Stomach (tissue), 9 donors: Measurements from ENCODE around the gene FCHSD2. TPM values are rescaled to one million over a fixed set of nuclear protein-coding genes. Genes with fewer than 3 reads are reported as not detected.

ENCODE experiments used
- DNase-seq, 2 donors: peaks; one replicate each; pipeline versions ENCODE4 v3.0.0 to v3.0.0-alpha.2; 2013 to 2019
- H3K27ac ChIP-seq, 5 donors: fragments of 200-600 bp in 4 of 5; sonication (generic) in 4 of 5; one replicate each; pipeline ENCODE4 v1.5.1; 2013 to 2019; ENCODE audit warnings: mild to moderate bottlenecking in 1 of 5, moderate library complexity in 1 of 5
- H3K27me3 ChIP-seq, 3 donors: fragments of 200-600 bp; sonication (generic); one replicate each; pipeline ENCODE4 v1.5.1; 2017 to 2019; ENCODE audit warnings: mixed run types in 1 of 3
- H3K36me3 ChIP-seq, 4 donors: fragments of 200-600 bp; sonication (generic); 1 replicate in 3 of 4; 2 replicates in 1 of 4; pipeline ENCODE4 v1.5.1; 2016 to 2019
- H3K4me1 ChIP-seq, 4 donors: fragments of 200-600 bp; sonication (generic); one replicate each; pipeline ENCODE4 v1.5.1; 2016 to 2019
- H3K4me3 ChIP-seq, 4 donors: fragments of 200-600 bp; sonication (generic) in 3 of 4; one replicate each; pipeline ENCODE4 v1.5.1; 2016 to 2019; ENCODE audit warnings: mild to moderate bottlenecking in 1 of 4
- H3K9me3 ChIP-seq, 4 donors: fragments of 200-600 bp; sonication (generic); one replicate each; pipeline ENCODE4 v1.5.1; 2016 to 2019
- EP300 ChIP-seq: sonication (generic); formaldehyde crosslinking; IDR thresholded peaks from one replicate; pipeline ENCODE4 v1.6.1; 2017; ENCODE audit warnings: antibody characterized with exemption
- POLR2A ChIP-seq, 4 donors: fragments of 450-650 bp; IDR thresholded peaks; one replicate each; pipeline ENCODE4 v1.6.1; 2016; ENCODE audit warnings: antibody characterized with exemption in 4 of 4, control low read depth in 2 of 4, mild to moderate bottlenecking in 1 of 4, moderate library complexity in 1 of 4
- POLR2AphosphoS5 ChIP-seq, 3 donors: sonication (generic); formaldehyde crosslinking; IDR thresholded peaks; one replicate each; pipeline ENCODE4 v1.6.1; 2016; ENCODE audit warnings: antibody characterized with exemption in 3 of 3
- WGBS, 5 donors: extraction: QIAGEN DNeasy Blood & Tissue Kit in 3 of 5; methylation state at CpG; one replicate each; pipeline versions ENCODE4 v1.1.5 to v1.1.7; 2013 to 2018; 5-methylcytosine and 5-hydroxymethylcytosine counted together
- intact Hi-C: fragments of 100-400 bp; cut with DNase I; formaldehyde crosslinking; loops from one replicate; pipeline ENCODE4 v1.15.1; 2023; ENCODE audit warnings: low total_unique reads
- polyA plus RNA-seq, 3 donors: library from polyadenylated mRNA; stranded (reverse); fragments of 200-250 nt; gene quantifications; one replicate each; pipeline ENCODE4 v1.2.3, GENCODE V29; 2013
- total RNA-seq, 5 donors: library from RNA; depleted of rRNA; stranded (reverse); fragments of >200 nt; gene quantifications; one replicate each; pipeline versions ENCODE4 v1.1.0 to v1.2.3, GENCODE V29; 2014 to 2016
- TF ChIP-seq, protein P1 (sequence below), 7 experiments: fragments of 450-650 bp in 4 of 7; fragments of 200-600 bp in 3 of 7; sonication (generic) in 3 of 7; IDR thresholded peaks; one replicate each; pipeline ENCODE4 v1.5.1; 2016 to 2019; ENCODE audit warnings: antibody characterized with exemption in 7 of 7, control low read depth in 2 of 7, mild to moderate bottlenecking in 1 of 7
- donor health status: healthy with polysubstance abuse.
- donor health status: Bipolar disorder and iron deficiency.
- donor health status: healthy.

The FCHSD2 gene
- total and polyA plus RNA-seq, 8 donors: 5.7 to 64.3 (median 15.9) TPM

GRCh38 chr11:72841397-72841796, 300.7 kb downstream of the FCHSD2 start:
- 83 to 95% (median 89%) methylated on average over 7 of the region's 7 CpGs for WGBS, 5 donors

DNA sequence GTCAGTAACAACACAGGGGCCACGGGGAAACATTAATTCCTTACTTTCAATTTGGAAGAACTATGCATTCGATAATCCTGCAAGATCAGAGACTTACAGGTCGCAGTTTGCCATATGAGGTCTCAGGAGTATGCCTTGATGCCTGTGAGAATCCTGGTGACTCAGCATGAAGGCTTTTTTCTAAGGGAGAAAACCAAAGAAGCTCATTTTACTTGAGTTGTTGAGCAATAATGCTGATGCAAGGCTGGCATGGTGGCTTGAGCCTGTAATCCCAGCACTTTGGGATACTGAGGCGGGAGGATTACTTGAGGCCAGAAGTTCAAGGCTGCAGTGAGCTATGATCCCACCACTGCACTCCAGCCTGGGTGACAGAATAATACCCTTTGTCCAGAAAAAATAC, 301.3 kb downstream of the FCHSD2 start:
- TF ChIP-seq POLR2AphosphoS5 (IDR thresholded peaks at IDR 0.05): no peak
- WGBS, 5 donors: 92 to 98% (median 97%) methylated on average over 4 of the region's 4 CpGs

More at GRCh38 chr11:72841397-72841796, 300.7 kb downstream of the FCHSD2 start:
- intact Hi-C loops: no loop called here
- Histone ChIP-seq H3K27ac (no peak overlapping the region), H3K27me3 (no peaks in the 10 kb centered on the region), H3K9me3 (no peaks in the 10 kb centered on the region), H3K4me3 (no peak overlapping the region), H3K36me3 (peaks cover 16 to 82% (median 77%) of the 10 kb centered on the region in 4 donors), H3K4me1 (peaks cover 0 to 9% (median 1%) of the 10 kb centered on the region in 4 donors)
- DNase-seq: no peak
- no peak for TF ChIP-seq POLR2AphosphoS5 (IDR thresholded peaks at IDR 0.05)
- TF ChIP-seq POLR2A (IDR thresholded peaks at IDR 0.05): no peak
- TF ChIP-seq, protein P1, sequence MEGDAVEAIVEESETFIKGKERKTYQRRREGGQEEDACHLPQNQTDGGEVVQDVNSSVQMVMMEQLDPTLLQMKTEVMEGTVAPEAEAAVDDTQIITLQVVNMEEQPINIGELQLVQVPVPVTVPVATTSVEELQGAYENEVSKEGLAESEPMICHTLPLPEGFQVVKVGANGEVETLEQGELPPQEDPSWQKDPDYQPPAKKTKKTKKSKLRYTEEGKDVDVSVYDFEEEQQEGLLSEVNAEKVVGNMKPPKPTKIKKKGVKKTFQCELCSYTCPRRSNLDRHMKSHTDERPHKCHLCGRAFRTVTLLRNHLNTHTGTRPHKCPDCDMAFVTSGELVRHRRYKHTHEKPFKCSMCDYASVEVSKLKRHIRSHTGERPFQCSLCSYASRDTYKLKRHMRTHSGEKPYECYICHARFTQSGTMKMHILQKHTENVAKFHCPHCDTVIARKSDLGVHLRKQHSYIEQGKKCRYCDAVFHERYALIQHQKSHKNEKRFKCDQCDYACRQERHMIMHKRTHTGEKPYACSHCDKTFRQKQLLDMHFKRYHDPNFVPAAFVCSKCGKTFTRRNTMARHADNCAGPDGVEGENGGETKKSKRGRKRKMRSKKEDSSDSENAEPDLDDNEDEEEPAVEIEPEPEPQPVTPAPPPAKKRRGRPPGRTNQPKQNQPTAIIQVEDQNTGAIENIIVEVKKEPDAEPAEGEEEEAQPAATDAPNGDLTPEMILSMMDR (IDR thresholded peaks at IDR 0.05): no peak
- TF ChIP-seq EP300: no peak

DNA sequence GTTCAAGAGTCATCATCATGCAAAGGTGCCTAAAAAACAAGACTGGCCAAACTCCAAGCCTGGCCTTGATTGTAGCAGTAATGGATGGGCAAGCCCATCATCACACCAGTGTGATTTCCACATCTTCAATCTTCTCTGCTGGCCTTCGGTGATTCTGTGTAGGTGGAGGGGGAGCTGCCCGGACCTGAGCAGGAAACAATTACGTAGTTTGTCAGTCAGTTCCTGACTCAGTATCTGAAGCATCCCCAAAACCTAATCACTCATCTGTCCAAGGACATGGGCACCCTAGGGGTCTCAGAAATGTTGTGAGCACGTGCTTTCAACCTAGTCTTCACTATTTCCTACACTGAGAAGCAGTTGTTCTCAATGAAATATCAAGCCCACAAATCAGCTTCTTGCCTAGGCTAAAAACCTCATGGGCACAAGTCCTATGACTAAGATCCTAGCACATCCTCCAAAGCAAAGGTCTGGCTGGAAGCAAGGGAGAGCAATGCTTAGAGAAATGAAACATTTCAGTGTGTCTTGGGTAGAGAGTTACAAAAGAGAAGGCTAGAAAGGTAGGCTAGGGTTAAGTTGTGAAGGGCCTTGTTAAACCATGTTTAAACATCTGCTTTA, 303.3 kb downstream of the FCHSD2 start:
- TF ChIP-seq POLR2A (IDR thresholded peaks at IDR 0.05) (no peak), EP300 (no peak), POLR2AphosphoS5 (IDR thresholded peaks at IDR 0.05) (no peak)
- TF ChIP-seq, protein P1 (IDR thresholded peaks at IDR 0.05): no peak
- H3K36me3 ChIP-seq: peaks cover 16 to 71% (median 64%) of the 10 kb centered on the region in 4 donors
- intact Hi-C loops: no loop called here
- H3K4me3 ChIP-seq: no peak overlapping the region
- 79 to 87% (median 79%) methylated on average over 4 of the region's 4 CpGs for WGBS, 5 donors
- H3K27ac ChIP-seq: no peak overlapping the region
- peaks cover 2 to 35% (median 14%) of the 10 kb centered on the region in 4 donors for H3K4me1 ChIP-seq
- no peak for DNase-seq
- H3K9me3 ChIP-seq: no peaks in the 10 kb centered on the region
- no peaks in the 10 kb centered on the region for H3K27me3 ChIP-seq

More for the DNA sequence above, 301.3 kb downstream of the FCHSD2 start:
- Histone ChIP-seq H3K27ac (no peak overlapping the region), H3K36me3 (peaks cover 16 to 85% (median 76%) of the 10 kb centered on the region in 4 donors), H3K9me3 (no peaks in the 10 kb centered on the region), H3K4me3 (no peak overlapping the region), H3K4me1 (peaks cover 0 to 15% (median 4%) of the 10 kb centered on the region in 4 donors), H3K27me3 (no peaks in the 10 kb centered on the region)
- intact Hi-C loops: no loop called here
- no peak for DNase-seq

DNA sequence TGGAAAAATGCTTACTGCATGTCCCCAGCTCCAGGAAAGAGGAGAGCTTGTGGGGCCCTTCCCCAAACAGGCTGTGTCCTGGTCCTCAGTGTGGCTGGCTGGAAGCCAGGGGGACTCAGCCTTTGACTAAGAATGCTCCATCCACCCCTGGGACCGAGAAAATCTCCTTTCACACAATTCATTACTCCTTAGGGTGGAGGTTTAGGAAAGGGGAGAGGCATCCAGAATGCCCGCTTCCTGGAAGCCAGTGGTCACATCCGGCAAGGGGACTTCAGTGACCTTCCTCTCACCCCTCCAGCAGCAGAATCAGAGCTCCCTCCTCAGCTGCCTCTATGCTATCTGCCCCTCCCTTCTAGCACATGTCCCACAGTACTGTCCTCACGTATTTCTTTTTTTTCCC, 306.0 kb downstream of the FCHSD2 start:
- 55 to 62% (median 57%) methylated on average over 4 of the region's 4 CpGs for WGBS, 5 donors
- Histone ChIP-seq H3K27me3 (no peaks in the 10 kb centered on the region), H3K36me3 (peaks cover 4 to 44% (median 39%) of the 10 kb centered on the region in 4 donors), H3K4me1 (peaks cover 15 to 57% (median 30%) of the 10 kb centered on the region in 4 donors), H3K27ac (peak overlapping the region in 4 of 5 donors; percentile 59 to 80 (median 68)), H3K9me3 (no peaks in the 10 kb centered on the region), H3K4me3 (no peak overlapping the region)
- DNase-seq: peak in 1 of 2 donors; percentile 64
- TF ChIP-seq POLR2A (IDR thresholded peaks at IDR 0.05) (no peak), EP300 (no peak), POLR2AphosphoS5 (IDR thresholded peaks at IDR 0.05) (no peak)
- TF ChIP-seq, protein P1 (IDR thresholded peaks at IDR 0.05): no peak
- intact Hi-C loops: no loop called here

DNA sequence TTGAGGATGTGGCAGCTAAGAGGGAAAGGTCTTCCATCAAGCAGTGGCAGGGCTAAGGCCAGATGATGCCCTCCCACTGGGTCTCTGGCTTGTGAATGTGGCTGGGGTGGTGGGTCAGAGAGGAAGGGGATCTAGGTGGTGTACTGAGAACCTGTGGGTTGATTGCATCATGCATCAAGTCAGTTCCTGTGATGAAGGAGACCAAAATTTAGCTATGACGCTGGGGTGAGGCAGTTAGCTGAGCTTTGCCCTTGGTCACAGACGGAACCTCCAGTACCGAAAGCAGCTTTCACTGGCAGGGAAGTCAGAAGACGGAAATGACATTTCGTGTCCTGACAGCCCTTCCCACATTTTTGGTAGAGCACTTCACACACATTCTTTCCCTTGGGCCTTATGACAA, 307.2 kb downstream of the FCHSD2 start:
- TF ChIP-seq EP300 (no peak), POLR2A (IDR thresholded peaks at IDR 0.05) (no peak), POLR2AphosphoS5 (IDR thresholded peaks at IDR 0.05) (no peak)
- TF ChIP-seq, protein P1 (IDR thresholded peaks at IDR 0.05): no peak
- Histone ChIP-seq H3K9me3 (no peaks in the 10 kb centered on the region), H3K4me1 (peaks cover 15 to 60% (median 30%) of the 10 kb centered on the region in 4 donors), H3K4me3 (no peak overlapping the region), H3K27me3 (no peaks in the 10 kb centered on the region), H3K27ac (peak overlapping the region; percentile 2 to 80 (median 66)), H3K36me3 (peaks cover 4 to 39% (median 31%) of the 10 kb centered on the region in 4 donors)
- no peak for DNase-seq
- WGBS, 5 donors: 85 to 94% (median 89%) methylated on average over 5 of the region's 5 CpGs
- intact Hi-C loops: loop anchor here (5.0 kb wide), 1 partner anchor 342 kb away; no protein-coding TSS in a partner anchor
